MCF 10A (cell line): Measurements from ENCODE around the gene ZNF74. TPM values are rescaled to one million over a fixed set of nuclear protein-coding genes. Genes with fewer than 3 reads are reported as not detected.

Experiments used
- BruUV-seq: library from RNA; stranded (reverse); fragments of 400-500 nt; replicated peaks from 2 replicates; lab custom pipeline; 2021; lab: Mats Ljungman, UMichigan
- CTCF ChIA-PET: fragments of 300-600 bp; sonication (Branson Sonifier 250); formaldehyde crosslinking; extraction: SDS; loops from one replicate; lab custom pipeline; 2021; ENCODE audit warnings: antibody characterized with exemption, inconsistent platforms; lab: Yijun Ruan, JAX
- POLR2A ChIA-PET: fragments of 300-600, 350-650 bp; sonication (Branson Sonifier 250); formaldehyde crosslinking; extraction: SDS; loops from one replicate; lab custom pipeline; 2020; ENCODE audit warnings: antibody characterized with exemption, inconsistent platforms; lab: Yijun Ruan, JAX
- DNase-seq: peaks from one replicate; pipeline ENCODE4 v3.0.0-alpha.2; 2018; ENCODE audit not compliant: unreplicated experiment
- H3K27ac Mint-ChIP-seq: one replicate; pipeline ENCODE4 v1.8.0; 2022; ENCODE audit warnings: mild to moderate bottlenecking, low read depth, mixed read lengths; ENCODE audit not compliant: unreplicated experiment
- H3K27me3 Mint-ChIP-seq: one replicate; pipeline ENCODE4 v1.8.0; 2022; ENCODE audit warnings: mixed read lengths; ENCODE audit not compliant: insufficient read depth, unreplicated experiment
- H3K36me3 Mint-ChIP-seq: one replicate; pipeline ENCODE4 v1.8.0; 2022; ENCODE audit warnings: mild to moderate bottlenecking, moderate library complexity, mixed read lengths; ENCODE audit not compliant: insufficient read depth, unreplicated experiment
- H3K4me1 Mint-ChIP-seq: one replicate; pipeline ENCODE4 v1.8.0; 2022; ENCODE audit warnings: mixed read lengths; ENCODE audit not compliant: insufficient read depth, unreplicated experiment
- H3K4me3 Mint-ChIP-seq: one replicate; pipeline ENCODE4 v1.8.0; 2022; ENCODE audit warnings: mild to moderate bottlenecking, moderate library complexity, mixed read lengths; ENCODE audit not compliant: unreplicated experiment
- H3K9me3 Mint-ChIP-seq: one replicate; pipeline ENCODE4 v1.8.0; 2022; ENCODE audit warnings: mixed read lengths; ENCODE audit not compliant: unreplicated experiment
- CTCF ChIP-seq: fragments of 200-600 bp; IDR thresholded peaks from one replicate; pipeline ENCODE4 v1.8.0; 2022; ENCODE audit warnings: antibody characterized with exemption, mild to moderate bottlenecking; ENCODE audit not compliant: unreplicated experiment
- intact Hi-C: fragments of 100-400 bp; cut with micrococcal nuclease; formaldehyde crosslinking; loops from 2 replicates; pipeline ENCODE4 v1.14.1; 2022
- total RNA-seq: library from RNA; stranded (reverse); gene quantifications from 2 replicates; pipeline ENCODE4 v1.2.3, GENCODE V29; 2022

The ZNF74 gene
- total RNA-seq, 1 experiment from 2014 or later, result 10.4 TPM

- intact Hi-C loops, result no loop called here
- TF ChIP-seq CTCF, result no peak
- Mint-ChIP-seq H3K9me3 (no peaks in the 10 kb centered on the region), H3K27me3 (no peaks in the 10 kb centered on the region), H3K36me3 (peaks cover 31% of the 10 kb centered on the region), H3K27ac (no peak overlapping the region), H3K4me3 (no peak overlapping the region), H3K4me1 (no peaks in the 10 kb centered on the region)
- ChIA-PET CTCF (no interaction called here), POLR2A (no interaction called here)
- BruUV-seq, result no TSS peak
- DNase-seq, result no peak
Measured at GRCh38 chr22:20451920-20452319, 58.0 kb downstream of the ZNF74 start.

GRCh38 chr22:20453222-20453621 is 59.3 kb downstream of the ZNF74 start:
- H3K9me3 Mint-ChIP-seq, result no peaks in the 10 kb centered on the region
- no TSS peak for BruUV-seq
- CTCF ChIA-PET, result interaction anchor here (2.3 kb wide), 1 partner anchor 35 kb away, joined by 11 read pairs; no protein-coding TSS in a partner anchor
- H3K4me3 Mint-ChIP-seq, result no peak overlapping the region
- no peak overlapping the region for H3K27ac Mint-ChIP-seq
- POLR2A ChIA-PET, result no interaction called here
- no peak for TF ChIP-seq CTCF
- DNase-seq, result no peak
- intact Hi-C loops, result no loop called here
- no peaks in the 10 kb centered on the region for H3K4me1 Mint-ChIP-seq
- H3K27me3 Mint-ChIP-seq, result no peaks in the 10 kb centered on the region
- peaks cover 41% of the 10 kb centered on the region for H3K36me3 Mint-ChIP-seq

- H3K9me3 Mint-ChIP-seq, result no peaks in the 10 kb centered on the region
- H3K4me1 Mint-ChIP-seq, result no peaks in the 10 kb centered on the region
- BruUV-seq, result no TSS peak
- ChIA-PET CTCF (interaction anchor here (0.6 to 2.5 kb wide), 10 partner anchors 12 to 287 kb away, joined by 3 to 25 read pairs (median 4); no protein-coding TSS in a partner anchor), POLR2A (interaction anchor here (0.9 kb wide), 1 partner anchor 38 kb away, joined by 3 read pairs; no protein-coding TSS in a partner anchor)
- no peak overlapping the region for H3K4me3 Mint-ChIP-seq
- TF ChIP-seq CTCF, result no peak
- no peaks in the 10 kb centered on the region for H3K27me3 Mint-ChIP-seq
- DNase-seq, result no peak
- H3K27ac Mint-ChIP-seq, result no peak overlapping the region
- intact Hi-C loops, result loop anchor here (1.0 to 2.0 kb wide), 2 partner anchors 37 to 299 kb away; no protein-coding TSS in a partner anchor
- H3K36me3 Mint-ChIP-seq, result peaks cover 43% of the 10 kb centered on the region
Measured at GRCh38 chr22:20455709-20456063, 61.7 kb downstream of the ZNF74 start.

- Mint-ChIP-seq H3K27ac (no peak overlapping the region), H3K27me3 (no peaks in the 10 kb centered on the region), H3K9me3 (no peaks in the 10 kb centered on the region), H3K36me3 (peaks cover 48% of the 10 kb centered on the region), H3K4me1 (no peaks in the 10 kb centered on the region), H3K4me3 (no peak overlapping the region)
- peak; percentile 55 for TF ChIP-seq CTCF
- ChIA-PET CTCF (interaction anchor here (0.6 to 2.5 kb wide), 14 partner anchors 8 to 286 kb away, joined by 3 to 25 read pairs (median 3); no protein-coding TSS in a partner anchor), POLR2A (interaction anchor here (0.9 kb wide), 1 partner anchor 39 kb away, joined by 3 read pairs; no protein-coding TSS in a partner anchor)
- peak; percentile 63 for DNase-seq
- no TSS peak for BruUV-seq
- intact Hi-C loops, result loop anchor here (1.0 to 2.0 kb wide), 2 partner anchors 38 to 299 kb away; no protein-coding TSS in a partner anchor
Measured at GRCh38 chr22:20456064-20456721, 62.2 kb downstream of the ZNF74 start.
